ENCODE data around the gene CTSF.

DNA sequence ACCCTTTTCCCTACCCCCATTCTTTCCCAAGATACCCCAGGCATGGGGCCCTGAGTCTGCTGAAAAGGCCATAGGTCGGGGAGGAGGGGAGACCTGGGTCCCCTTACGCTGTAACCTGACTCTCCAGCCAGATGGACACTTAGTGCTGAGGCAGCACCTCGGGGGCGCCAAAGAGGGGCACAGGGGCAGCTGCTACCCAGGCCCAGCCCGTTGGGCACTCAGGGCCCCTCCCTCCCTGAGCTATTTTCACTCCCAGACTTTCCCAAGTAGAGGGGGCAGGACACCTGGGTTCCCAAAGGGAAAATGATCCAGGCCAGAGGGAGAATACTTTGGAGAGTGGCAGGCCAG is 20.8 kb downstream of the CTSF start:
- TF ChIP-seq, protein P1, sequence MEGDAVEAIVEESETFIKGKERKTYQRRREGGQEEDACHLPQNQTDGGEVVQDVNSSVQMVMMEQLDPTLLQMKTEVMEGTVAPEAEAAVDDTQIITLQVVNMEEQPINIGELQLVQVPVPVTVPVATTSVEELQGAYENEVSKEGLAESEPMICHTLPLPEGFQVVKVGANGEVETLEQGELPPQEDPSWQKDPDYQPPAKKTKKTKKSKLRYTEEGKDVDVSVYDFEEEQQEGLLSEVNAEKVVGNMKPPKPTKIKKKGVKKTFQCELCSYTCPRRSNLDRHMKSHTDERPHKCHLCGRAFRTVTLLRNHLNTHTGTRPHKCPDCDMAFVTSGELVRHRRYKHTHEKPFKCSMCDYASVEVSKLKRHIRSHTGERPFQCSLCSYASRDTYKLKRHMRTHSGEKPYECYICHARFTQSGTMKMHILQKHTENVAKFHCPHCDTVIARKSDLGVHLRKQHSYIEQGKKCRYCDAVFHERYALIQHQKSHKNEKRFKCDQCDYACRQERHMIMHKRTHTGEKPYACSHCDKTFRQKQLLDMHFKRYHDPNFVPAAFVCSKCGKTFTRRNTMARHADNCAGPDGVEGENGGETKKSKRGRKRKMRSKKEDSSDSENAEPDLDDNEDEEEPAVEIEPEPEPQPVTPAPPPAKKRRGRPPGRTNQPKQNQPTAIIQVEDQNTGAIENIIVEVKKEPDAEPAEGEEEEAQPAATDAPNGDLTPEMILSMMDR (IDR thresholded peaks at IDR 0.05): no peak
- no peak for TF ChIP-seq EZH2 (IDR thresholded peaks at IDR 0.05; ENCODE audit: borderline replicate concordance, insufficient read depth, low read depth, low read length, poor library complexity, severe bottlenecking)
